Measurements from ENCODE around the gene KDM4D. TPM values are rescaled to one million over a fixed set of nuclear protein-coding genes. Genes with fewer than 3 reads are reported as not detected.
"Not testable (repeated sequence)": the region's sequence is repeated elsewhere in the genome, so short reads cannot be mapped to it uniquely, and the experiment has no call there.

Gene KDM4D
- total and polyA plus RNA-seq, 2 of the 4 experiments (the other 2 are of a cell fraction) = 0.90 to 1.1 TPM

- no peaks in the 10 kb centered on the region for H3K36me3 ChIP-seq (ENCODE audit: control insufficient read depth, insufficient read depth, low read length)
- no peak overlapping the region for H4K5ac ChIP-seq (ENCODE audit: low read depth, low read length)
- peaks cover 12% of the 10 kb centered on the region; the same call in 1 of the 2 replicates for H3K27me3 ChIP-seq (ENCODE audit: control insufficient read depth, insufficient read depth, low read length)
- H3K79me1 ChIP-seq (ENCODE audit: low read depth in 1 of 2, low read length in 2 of 2) = no peaks in the 10 kb centered on the region
- no peaks in the 10 kb centered on the region for H3K9me3 ChIP-seq (ENCODE audit: control insufficient read depth, insufficient read depth, low read length)
- no peak overlapping the region for H4K91ac ChIP-seq (ENCODE audit: insufficient read depth, low read depth, low read length)
- DNase-seq (no peak), ATAC-seq (ENCODE audit: low read depth) (no peak)
- H2BK5ac ChIP-seq (ENCODE audit: low read depth, low read length, poor library complexity, severe bottlenecking) = no peak overlapping the region
- H3K4ac ChIP-seq (ENCODE audit: low read depth, low read length) = no peak overlapping the region
- intact Hi-C loops (cut with micrococcal nuclease) = no loop called here
- in situ Hi-C loops (cut with MboI; ENCODE audit: low sequenced_read_pairs) = no loop called here
- H3K14ac ChIP-seq (replicated peaks; ENCODE audit: low read depth, low read length) = no peak overlapping the region
- H2AK9ac ChIP-seq (replicated peaks; ENCODE audit: low read depth, low read length, poor library complexity) = no peak overlapping the region
- H3K56ac ChIP-seq (ENCODE audit: extremely low read depth, insufficient read depth, low read length) = no peak overlapping the region
- dilution Hi-C loops (cut with HindIII; ENCODE audit: low sequenced_read_pairs, unreplicated experiment) = no loop called here
- H3K9ac ChIP-seq (ENCODE audit: low read depth, low read length) = no peak overlapping the region
- no peaks in the 10 kb centered on the region for H3K4me1 ChIP-seq (ENCODE audit: control insufficient read depth, insufficient read depth, low read length)
- no TSS peak for BruUV-seq (replicated peaks)
- no peak overlapping the region for H2AK5ac ChIP-seq (ENCODE audit: low read depth, low read length)
- H2BK120ac ChIP-seq (ENCODE audit: low read depth, low read length) = no peak overlapping the region
- H3K9me1 ChIP-seq (ENCODE audit: insufficient read depth, low read length) = no peaks in the 10 kb centered on the region
- no peak overlapping the region for H2AFZ ChIP-seq (replicated peaks; ENCODE audit: low read length, poor library complexity)
- no peak overlapping the region for H3K4me3 ChIP-seq (ENCODE audit: insufficient read depth, low read depth, low read length)
- ChIA-PET CTCF (no interaction called here), POLR2A (ENCODE audit: unreplicated experiment) (no interaction called here)
- no peaks in the 10 kb centered on the region for H4K20me1 ChIP-seq (ENCODE audit: insufficient read depth, low read length)
- no CpG with 5 or more reads among the region's 2 CpGs for WGBS, 2 experiments (ENCODE audit: extremely low coverage in 2 of 2, insufficient read length in 1 of 2)
- H3K18ac ChIP-seq (ENCODE audit: low read depth, low read length) = no peak overlapping the region
- H3K23ac ChIP-seq (ENCODE audit: low read depth, low read length) = no peak overlapping the region
- H2BK20ac ChIP-seq (ENCODE audit: low read depth, low read length) = no peak overlapping the region
- no peak overlapping the region for H2BK15ac ChIP-seq (ENCODE audit: low read depth, low read length)
- H3K27ac ChIP-seq (ENCODE audit: insufficient read depth, low read length) = no peak overlapping the region
- no peak overlapping the region for H3K4me2 ChIP-seq (ENCODE audit: low read depth, low read length)
- TF ChIP-seq ELK1 (IDR thresholded peaks at IDR 0.05; ENCODE audit: borderline replicate concordance, low read depth, low read length) = no peak
- no peak for TF ChIP-seq RCOR1 (IDR thresholded peaks at IDR 0.05; ENCODE audit: insufficient replicate concordance, low read length)
- no peak overlapping the region for H4K8ac ChIP-seq (ENCODE audit: low read depth in 2 of 2, low read length in 2 of 2)
Observed at GRCh38 chr11:95016139-95016538, 42.6 kb downstream of the KDM4D start.

GRCh38 chr11:95021468-95021867 lies 48.0 kb downstream of the KDM4D start:
- H3K4me2 ChIP-seq (ENCODE audit: low read depth, low read length); H3K4me3 ChIP-seq (ENCODE audit: insufficient read depth, low read depth, low read length); H2AK5ac ChIP-seq (ENCODE audit: low read depth, low read length); H2AFZ ChIP-seq (replicated peaks; ENCODE audit: low read length, poor library complexity); H4K5ac ChIP-seq (ENCODE audit: low read depth, low read length); H3K4me1 ChIP-seq (ENCODE audit: control insufficient read depth, insufficient read depth, low read length); dilution Hi-C loops (cut with HindIII; ENCODE audit: low sequenced_read_pairs, unreplicated experiment); H3K36me3 ChIP-seq (ENCODE audit: control insufficient read depth, insufficient read depth, low read length); H3K14ac ChIP-seq (replicated peaks; ENCODE audit: low read depth, low read length); BruUV-seq (replicated peaks); H3K79me1 ChIP-seq (ENCODE audit: low read depth in 1 of 2, low read length in 2 of 2); H2BK120ac ChIP-seq (ENCODE audit: low read depth, low read length); H3K9me1 ChIP-seq (ENCODE audit: insufficient read depth, low read length); H3K56ac ChIP-seq (ENCODE audit: extremely low read depth, insufficient read depth, low read length); H2BK15ac ChIP-seq (ENCODE audit: low read depth, low read length); DNase-seq; H2AK9ac ChIP-seq (replicated peaks; ENCODE audit: low read depth, low read length, poor library complexity); POLR2A ChIA-PET (ENCODE audit: unreplicated experiment); CTCF ChIA-PET; H2BK20ac ChIP-seq (ENCODE audit: low read depth, low read length); H3K4ac ChIP-seq (ENCODE audit: low read depth, low read length); H3K9me3 ChIP-seq (ENCODE audit: control insufficient read depth, insufficient read depth, low read length); H3K18ac ChIP-seq (ENCODE audit: low read depth, low read length); H3K23ac ChIP-seq (ENCODE audit: low read depth, low read length); H4K91ac ChIP-seq (ENCODE audit: insufficient read depth, low read depth, low read length); H2BK5ac ChIP-seq (ENCODE audit: low read depth, low read length, poor library complexity, severe bottlenecking); H3K9ac ChIP-seq (ENCODE audit: low read depth, low read length); H4K20me1 ChIP-seq (ENCODE audit: insufficient read depth, low read length); intact Hi-C loops (cut with micrococcal nuclease); H3K27ac ChIP-seq (ENCODE audit: insufficient read depth, low read length); in situ Hi-C loops (cut with MboI; ENCODE audit: low sequenced_read_pairs); H3K27me3 ChIP-seq (ENCODE audit: control insufficient read depth, insufficient read depth, low read length); H4K8ac ChIP-seq (ENCODE audit: low read depth in 2 of 2, low read length in 2 of 2); ATAC-seq (ENCODE audit: low read depth): not testable (repeated sequence)
- 77% methylated on average over 5 of the region's 5 CpGs; no CpG with 5 or more reads in 1 of the 2 experiments for WGBS, 2 experiments (ENCODE audit: extremely low coverage in 2 of 2, insufficient read length in 1 of 2)
